ENCODE data around the gene SPG7. TPM values are rescaled to one million over a fixed set of nuclear protein-coding genes. Genes with fewer than 3 reads are reported as not detected.
A peak's percentile ranks its signal among the peaks of the same experiment; 100 is the strongest.

The SPG7 gene
- total RNA-seq, 2 experiments from 2014 or later, result 92.1 to 110 TPM

GRCh38 chr16:89534252-89534756 lies 26.1 kb downstream of the SPG7 start:
- H3K9me3 Mint-ChIP-seq (ENCODE audit: low read depth), result no peaks in the 10 kb centered on the region
- H3K4me3 Mint-ChIP-seq, result no peak overlapping the region
- peak; percentile 47 for DNase-seq
- peak overlapping the region; percentile 73 for H3K27ac Mint-ChIP-seq
- H3K27me3 Mint-ChIP-seq, result no peaks in the 10 kb centered on the region
- H3K4me1 Mint-ChIP-seq, result peaks cover 20% of the 10 kb centered on the region
- peak; percentile 73 for ATAC-seq
- H3K36me3 Mint-ChIP-seq, result peaks cover 41% of the 10 kb centered on the region
- CTCF ChIA-PET, result interaction anchor here (1.0 kb wide), 1 partner anchor 24 kb away, joined by 3 read pairs; no protein-coding TSS in a partner anchor

GRCh38 chr16:89536371-89536770 lies 28.2 kb downstream of the SPG7 start:
- Mint-ChIP-seq H3K4me3 (no peak overlapping the region), H3K4me1 (peaks cover 26% of the 10 kb centered on the region)
- CTCF ChIA-PET, result no interaction called here

GRCh38 chr16:89536886-89537548 lies 28.8 kb downstream of the SPG7 start:
- CTCF ChIA-PET, result no interaction called here
- no peak for ATAC-seq
- Mint-ChIP-seq H3K9me3 (ENCODE audit: low read depth) (no peaks in the 10 kb centered on the region), H3K27me3 (no peaks in the 10 kb centered on the region), H3K4me3 (no peak overlapping the region), H3K27ac (no peak overlapping the region), H3K36me3 (peaks cover 30% of the 10 kb centered on the region), H3K4me1 (peaks cover 27% of the 10 kb centered on the region)
- DNase-seq, result no peak

More at GRCh38 chr16:89536371-89536770, 28.2 kb downstream of the SPG7 start:
- Mint-ChIP-seq H3K27me3 (no peaks in the 10 kb centered on the region), H3K36me3 (peaks cover 32% of the 10 kb centered on the region), H3K27ac (no peak overlapping the region), H3K9me3 (ENCODE audit: low read depth) (no peaks in the 10 kb centered on the region)
- no peak for DNase-seq
- no peak for ATAC-seq

GRCh38 chr16:89537549-89537925 lies 29.3 kb downstream of the SPG7 start:
- no peak for DNase-seq
- CTCF ChIA-PET, result no interaction called here
- H3K27ac Mint-ChIP-seq, result no peak overlapping the region
- peaks cover 28% of the 10 kb centered on the region for H3K36me3 Mint-ChIP-seq
- no peak for ATAC-seq
- H3K27me3 Mint-ChIP-seq, result no peaks in the 10 kb centered on the region
- H3K4me1 Mint-ChIP-seq, result peaks cover 27% of the 10 kb centered on the region
- H3K4me3 Mint-ChIP-seq, result no peak overlapping the region
- H3K9me3 Mint-ChIP-seq (ENCODE audit: low read depth), result no peaks in the 10 kb centered on the region

- H3K27ac Mint-ChIP-seq, result no peak overlapping the region
- H3K4me3 Mint-ChIP-seq, result no peak overlapping the region
- H3K9me3 Mint-ChIP-seq (ENCODE audit: low read depth), result no peaks in the 10 kb centered on the region
- DNase-seq, result no peak
- no peaks in the 10 kb centered on the region for H3K27me3 Mint-ChIP-seq
- ATAC-seq, result no peak
- peaks cover 27% of the 10 kb centered on the region for H3K4me1 Mint-ChIP-seq
- peaks cover 26% of the 10 kb centered on the region for H3K36me3 Mint-ChIP-seq
- CTCF ChIA-PET, result no interaction called here
These were observed 30.1 kb downstream of the SPG7 start for GRCh38 chr16:89538286-89538685.

GRCh38 chr16:89540557-89540956 lies 32.4 kb downstream of the SPG7 start:
- Mint-ChIP-seq H3K9me3 (ENCODE audit: low read depth) (no peaks in the 10 kb centered on the region), H3K36me3 (peaks cover 8% of the 10 kb centered on the region), H3K27ac (no peak overlapping the region), H3K4me1 (peaks cover 7% of the 10 kb centered on the region), H3K4me3 (no peak overlapping the region), H3K27me3 (no peaks in the 10 kb centered on the region)
- CTCF ChIA-PET, result no interaction called here
- DNase-seq, result no peak
- no peak for ATAC-seq

- Mint-ChIP-seq H3K36me3 (peaks cover 6% of the 10 kb centered on the region), H3K9me3 (ENCODE audit: low read depth) (no peaks in the 10 kb centered on the region), H3K27me3 (no peaks in the 10 kb centered on the region), H3K27ac (no peak overlapping the region), H3K4me3 (no peak overlapping the region), H3K4me1 (peaks cover 7% of the 10 kb centered on the region)
- ATAC-seq (no peak), DNase-seq (no peak)
- CTCF ChIA-PET, result interaction anchor here (1.7 kb wide), 1 partner anchor 15 kb away, joined by 7 read pairs; no protein-coding TSS in a partner anchor
These were observed 33.6 kb downstream of the SPG7 start for GRCh38 chr16:89541792-89542191.

GRCh38 chr16:89544113-89544512 lies 35.9 kb downstream of the SPG7 start:
- Mint-ChIP-seq H3K36me3 (peaks cover 6% of the 10 kb centered on the region), H3K4me1 (peaks cover 11% of the 10 kb centered on the region), H3K4me3 (no peak overlapping the region), H3K27ac (no peak overlapping the region), H3K9me3 (ENCODE audit: low read depth) (no peaks in the 10 kb centered on the region), H3K27me3 (no peaks in the 10 kb centered on the region)
- DNase-seq, result no peak
- CTCF ChIA-PET, result no interaction called here
- no peak for ATAC-seq

GRCh38 chr16:89544713-89545043 lies 36.5 kb downstream of the SPG7 start:
- peaks cover 12% of the 10 kb centered on the region for H3K4me1 Mint-ChIP-seq
- H3K4me3 Mint-ChIP-seq, result no peak overlapping the region
- peaks cover 6% of the 10 kb centered on the region for H3K36me3 Mint-ChIP-seq
- no peak for DNase-seq
- H3K27me3 Mint-ChIP-seq, result no peaks in the 10 kb centered on the region
- no peak overlapping the region for H3K27ac Mint-ChIP-seq
- ATAC-seq, result no peak
- H3K9me3 Mint-ChIP-seq (ENCODE audit: low read depth), result no peaks in the 10 kb centered on the region
- CTCF ChIA-PET, result no interaction called here

GRCh38 chr16:89545044-89545830 lies 37.0 kb downstream of the SPG7 start:
- no peak overlapping the region for H3K4me3 Mint-ChIP-seq
- H3K27me3 Mint-ChIP-seq, result no peaks in the 10 kb centered on the region
- no peak for ATAC-seq
- DNase-seq, result no peak
- H3K27ac Mint-ChIP-seq, result no peak overlapping the region
- peaks cover 12% of the 10 kb centered on the region for H3K4me1 Mint-ChIP-seq
- no peaks in the 10 kb centered on the region for H3K9me3 Mint-ChIP-seq (ENCODE audit: low read depth)
- peaks cover 6% of the 10 kb centered on the region for H3K36me3 Mint-ChIP-seq
- CTCF ChIA-PET, result interaction anchor here (0.7 kb wide), 1 partner anchor 12 kb away, joined by 3 read pairs; no protein-coding TSS in a partner anchor

- CTCF ChIA-PET, result interaction anchor here (0.7 kb wide), 1 partner anchor 11 kb away, joined by 3 read pairs; no protein-coding TSS in a partner anchor
- no peak overlapping the region for H3K27ac Mint-ChIP-seq
- no peaks in the 10 kb centered on the region for H3K27me3 Mint-ChIP-seq
- no peak for ATAC-seq
- peaks cover 5% of the 10 kb centered on the region for H3K36me3 Mint-ChIP-seq
- no peak for DNase-seq
- no peaks in the 10 kb centered on the region for H3K9me3 Mint-ChIP-seq (ENCODE audit: low read depth)
- H3K4me1 Mint-ChIP-seq, result peaks cover 10% of the 10 kb centered on the region
- no peak overlapping the region for H3K4me3 Mint-ChIP-seq
These were observed 37.8 kb downstream of the SPG7 start for GRCh38 chr16:89545831-89546574.

- Mint-ChIP-seq H3K27ac (no peak overlapping the region), H3K4me1 (peaks cover 5% of the 10 kb centered on the region), H3K9me3 (ENCODE audit: low read depth) (no peaks in the 10 kb centered on the region), H3K36me3 (peaks cover 5% of the 10 kb centered on the region), H3K27me3 (no peaks in the 10 kb centered on the region), H3K4me3 (no peak overlapping the region)
- ATAC-seq (no peak), DNase-seq (no peak)
- CTCF ChIA-PET, result no interaction called here
These were observed 38.6 kb downstream of the SPG7 start for GRCh38 chr16:89546781-89547180.

GRCh38 chr16:89547291-89547690 lies 39.1 kb downstream of the SPG7 start:
- H3K27ac Mint-ChIP-seq, result no peak overlapping the region
- CTCF ChIA-PET, result no interaction called here
- H3K27me3 Mint-ChIP-seq, result no peaks in the 10 kb centered on the region
- peaks cover 5% of the 10 kb centered on the region for H3K36me3 Mint-ChIP-seq
- no peaks in the 10 kb centered on the region for H3K9me3 Mint-ChIP-seq (ENCODE audit: low read depth)
- DNase-seq, result no peak
- no peak for ATAC-seq
- H3K4me3 Mint-ChIP-seq, result no peak overlapping the region
- H3K4me1 Mint-ChIP-seq, result peaks cover 5% of the 10 kb centered on the region

Data from activated CD8-positive, alpha-beta memory T cell treated with anti-CD3 and anti-CD28 coated beads, Interleukin-2, amount 10 ng/mL, durations not matched to agents 7 days and 5 days (primary cell).